GM19238 (cell line): Measurements from ENCODE around the gene CACNA1C.

Source experiments
- DNase-seq: peaks from one replicate; pipeline ENCODE4 v3.0.0; 2011; ENCODE audit warnings: low spot score; ENCODE audit not compliant: insufficient read length

Gene CACNA1C

GRCh38 chr12:2540535-2540941 is 487.8 kb downstream of the CACNA1C start:
- DNase-seq: no peak

- DNase-seq: no peak
Measured at GRCh38 chr12:2541631-2542204, 488.9 kb downstream of the CACNA1C start.

GRCh38 chr12:2543801-2544200 is 491.0 kb downstream of the CACNA1C start:
- DNase-seq: no peak

- no peak for DNase-seq
Measured at GRCh38 chr12:2544230-2544629, 491.4 kb downstream of the CACNA1C start.

- no peak for DNase-seq
Measured at GRCh38 chr12:2547273-2548044, 494.7 kb downstream of the CACNA1C start.

- no peak for DNase-seq
Measured at GRCh38 chr12:2548081-2548480, 495.3 kb downstream of the CACNA1C start.

GRCh38 chr12:2550561-2551411 is 498.0 kb downstream of the CACNA1C start:
- DNase-seq: no peak

GRCh38 chr12:2551412-2551900 is 498.7 kb downstream of the CACNA1C start:
- no peak for DNase-seq

- DNase-seq: no peak
Measured at GRCh38 chr12:2552000-2552756, 499.4 kb downstream of the CACNA1C start.

GRCh38 chr12:2553388-2554126 is 500.8 kb downstream of the CACNA1C start:
- no peak for DNase-seq

GRCh38 chr12:2555487-2556082 is 502.8 kb downstream of the CACNA1C start:
- no peak for DNase-seq

- DNase-seq: no peak
Measured at GRCh38 chr12:2557597-2557996, 504.8 kb downstream of the CACNA1C start.

GRCh38 chr12:2559931-2560330 is 507.1 kb downstream of the CACNA1C start:
- no peak for DNase-seq

GRCh38 chr12:2560356-2560755 is 507.6 kb downstream of the CACNA1C start:
- DNase-seq: no peak

GRCh38 chr12:2561367-2561766 is 508.6 kb downstream of the CACNA1C start:
- no peak for DNase-seq

GRCh38 chr12:2562400-2562799 is 509.6 kb downstream of the CACNA1C start:
- no peak for DNase-seq

GRCh38 chr12:2563709-2564108 is 510.9 kb downstream of the CACNA1C start:
- no peak for DNase-seq

GRCh38 chr12:2566161-2566560 is 513.4 kb downstream of the CACNA1C start:
- no peak for DNase-seq

- DNase-seq: no peak
Measured at GRCh38 chr12:2567711-2568110, 514.9 kb downstream of the CACNA1C start.

GRCh38 chr12:2570562-2570961 is 517.8 kb downstream of the CACNA1C start:
- no peak for DNase-seq
